NT2/D1 (cell line): ENCODE data around the gene MRPS30.

ENCODE experiments used
- YY1 ChIP-seq: IDR thresholded peaks from 2 replicates; pipeline ENCODE4 v1.6.1; 2011; ENCODE audit not compliant: insufficient read length, insufficient read depth
- ZNF274 ChIP-seq: IDR thresholded peaks from 2 replicates; pipeline ENCODE4 v1.6.1; 2011; ENCODE audit warnings: mild to moderate bottlenecking, low read depth, low read length

DNA sequence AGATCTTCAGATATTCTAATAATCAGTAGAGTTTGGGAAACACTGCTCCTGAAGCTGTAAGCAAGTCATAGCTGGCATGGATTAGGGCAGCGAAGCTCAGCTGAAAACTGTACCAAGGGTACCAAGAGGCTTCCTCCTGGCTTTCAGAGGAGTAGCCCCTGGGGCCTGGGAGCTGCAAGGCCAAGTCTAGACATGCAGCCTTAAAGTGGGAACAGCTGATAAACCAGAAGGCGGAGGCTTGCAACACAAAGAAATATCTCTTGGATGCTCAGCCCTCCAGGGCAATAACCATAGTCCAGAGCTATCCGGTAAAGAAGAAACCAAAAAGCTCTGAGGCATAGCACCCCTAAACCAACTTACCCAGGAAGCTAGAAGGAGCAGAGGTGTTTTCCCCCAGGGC lies 51.5 kb downstream of the MRPS30 start:
- TF ChIP-seq ZNF274 (no peak), YY1 (no peak)
